Activated CD4-positive, alpha-beta T cell treated with anti-CD3 and anti-CD28 coated beads, Interleukin-2, amount 10 ng/mL, durations not matched to agents 24 days and 14 days (primary cell): Measurements from ENCODE around the gene NOCT. TPM values are rescaled to one million over a fixed set of nuclear protein-coding genes. Genes with fewer than 3 reads are reported as not detected.

ENCODE experiments used
- DNase-seq: peaks from one replicate; pipeline ENCODE4 v3.0.0; 2022
- H3K27ac Mint-ChIP-seq: one replicate; pipeline ENCODE4 v1.8.0; 2022; ENCODE audit warnings: mild to moderate bottlenecking, mixed read lengths
- H3K27me3 Mint-ChIP-seq: one replicate; pipeline ENCODE4 v1.8.0; 2022; ENCODE audit warnings: mixed read lengths
- H3K36me3 Mint-ChIP-seq: one replicate; pipeline ENCODE4 v1.8.0; 2022; ENCODE audit warnings: low read depth, mild to moderate bottlenecking, mixed read lengths
- H3K4me1 Mint-ChIP-seq: one replicate; pipeline ENCODE4 v1.8.0; 2021; ENCODE audit warnings: mixed read lengths
- H3K4me3 Mint-ChIP-seq: one replicate; pipeline ENCODE4 v1.8.0; 2022; ENCODE audit warnings: mild to moderate bottlenecking, moderate library complexity, mixed read lengths
- H3K9me3 Mint-ChIP-seq: one replicate; pipeline ENCODE4 v1.8.0; 2021; ENCODE audit warnings: mixed read lengths
- intact Hi-C: fragments of 100-400 bp; cut with micrococcal nuclease; formaldehyde crosslinking; loops from one replicate; pipeline ENCODE4 v1.15.1; 2023
- total RNA-seq: library from RNA; stranded (reverse); gene quantifications from 2 replicates; pipeline ENCODE4 v1.2.3, GENCODE V29; 2022

NOCT gene
- total RNA-seq, result 21.3 and 25.3 TPM in 2 replicates

DNA sequence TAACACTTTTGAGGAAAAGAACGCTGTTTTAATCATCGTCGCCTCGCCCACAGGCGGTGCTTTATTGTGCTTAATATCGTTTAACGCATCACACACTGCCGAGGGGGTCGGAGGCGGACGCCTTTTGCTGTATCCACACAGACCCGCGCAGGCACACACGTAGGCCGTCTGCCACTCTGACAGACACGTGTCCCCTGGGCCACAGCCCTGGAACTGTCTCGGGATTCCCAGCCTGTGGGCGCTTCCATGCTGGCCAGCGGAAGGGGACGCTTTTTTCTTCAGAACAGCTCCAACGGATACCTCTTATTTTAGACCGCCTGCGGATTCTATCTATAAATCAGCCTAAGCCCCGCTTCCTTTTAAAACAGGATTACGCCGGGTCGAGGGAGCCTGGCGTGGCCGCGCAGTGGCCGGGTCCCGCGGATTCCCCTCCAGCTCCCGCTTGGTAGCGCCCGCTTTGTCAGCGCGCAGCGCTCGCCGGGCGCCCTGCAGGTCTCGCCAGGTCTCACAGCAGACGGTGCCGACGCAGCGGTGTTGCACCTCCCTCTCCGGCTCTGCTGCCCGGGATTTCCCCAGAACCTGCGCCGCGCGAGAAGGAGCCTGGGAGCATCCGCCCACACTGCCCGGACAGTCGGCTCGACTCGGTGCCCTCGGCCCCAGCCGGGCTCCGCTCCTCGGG lies at the start of gene NOCT:
Gene NOCT, plus strand, starts transcription at position 513 of the 679 bp plus-strand sequence. CDS start 201 bp downstream, outside the sequence.
- peak within 1 kb of the TSS; percentile 96 for H3K27ac Mint-ChIP-seq
- H3K27me3 Mint-ChIP-seq, result no peaks in the 10 kb centered on the region
- intact Hi-C loops, result loop anchor here (1.0 to 10.0 kb wide), 9 partner anchors 68 to 1509 kb away; partner anchors contain the start of genes ELF2, ELMOD2, NAA15 and SLC7A11
- peaks cover 35% of the 10 kb centered on the region for H3K4me1 Mint-ChIP-seq
- H3K9me3 Mint-ChIP-seq, result peaks cover 4% of the 10 kb centered on the region
- H3K4me3 Mint-ChIP-seq, result peak within 1 kb of the TSS; percentile 93
- H3K36me3 Mint-ChIP-seq, result peaks cover 14% of the 10 kb centered on the region
- peak; percentile 97 for DNase-seq

DNA sequence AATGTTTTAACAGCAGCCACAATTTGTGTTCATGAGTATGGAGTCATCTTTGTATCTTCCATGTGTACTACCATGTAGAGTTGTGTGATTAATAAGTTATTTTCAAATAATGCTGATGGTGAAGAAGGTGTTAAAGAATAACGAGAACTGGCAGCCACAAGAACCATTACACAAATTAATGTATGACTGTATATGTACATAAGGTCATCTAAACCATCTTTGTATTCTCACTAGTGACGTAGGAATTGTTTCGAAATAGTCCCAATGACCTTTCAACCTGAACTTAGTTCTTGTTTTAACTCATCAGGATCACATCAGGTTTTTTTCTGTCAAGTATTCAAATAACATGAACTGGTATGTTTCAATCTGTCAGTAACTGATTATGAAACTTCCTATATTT lies 48.3 kb upstream of the NOCT start:
- H3K27me3 Mint-ChIP-seq, result no peaks in the 10 kb centered on the region
- DNase-seq, result no peak
- H3K4me3 Mint-ChIP-seq, result no peak overlapping the region
- no peaks in the 10 kb centered on the region for H3K36me3 Mint-ChIP-seq
- intact Hi-C loops, result no loop called here
- H3K4me1 Mint-ChIP-seq, result no peaks in the 10 kb centered on the region
- H3K9me3 Mint-ChIP-seq, result no peaks in the 10 kb centered on the region
- no peak overlapping the region for H3K27ac Mint-ChIP-seq

DNA sequence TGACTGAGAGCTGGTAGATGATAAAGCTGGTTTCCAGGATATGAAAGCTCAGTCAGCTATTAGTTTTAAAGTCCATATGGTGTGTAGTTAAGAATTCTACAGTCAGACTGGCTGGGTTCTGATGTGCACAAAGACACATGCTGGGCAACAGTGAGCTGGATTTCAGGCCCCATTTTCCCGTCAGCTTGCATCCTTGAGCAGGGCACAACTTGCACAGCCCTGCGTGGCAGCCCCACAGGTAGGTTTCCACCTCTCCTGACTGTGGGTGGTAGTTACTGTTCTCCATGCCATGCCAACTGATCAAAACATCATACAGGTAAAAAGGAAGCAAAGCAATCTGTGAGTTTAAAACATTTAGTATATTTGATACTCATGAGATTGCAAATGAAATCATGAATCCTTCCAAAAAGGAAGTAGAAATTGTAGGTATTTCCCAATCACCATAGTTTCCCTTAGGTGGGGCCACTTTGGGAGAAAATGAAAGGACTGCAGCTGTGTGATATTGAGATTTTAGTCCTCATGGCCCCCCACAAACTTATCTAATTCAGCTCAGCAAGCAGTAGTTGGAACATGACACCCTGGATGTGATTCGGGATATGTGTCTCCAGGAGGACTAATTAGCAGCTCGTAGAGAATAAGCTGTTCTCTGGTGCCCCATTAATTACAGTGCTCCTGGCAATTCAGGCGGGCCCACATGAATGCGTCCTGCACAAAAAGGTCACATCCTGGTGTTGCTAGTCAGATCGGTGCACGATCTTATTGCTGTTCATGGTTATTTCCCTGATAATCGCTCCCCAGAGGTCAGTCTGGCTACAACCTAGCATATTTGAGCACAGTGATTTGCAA lies 42.4 kb upstream of the NOCT start:
- Mint-ChIP-seq H3K9me3 (no peaks in the 10 kb centered on the region), H3K27me3 (no peaks in the 10 kb centered on the region), H3K36me3 (no peaks in the 10 kb centered on the region), H3K4me3 (no peak overlapping the region), H3K4me1 (no peaks in the 10 kb centered on the region), H3K27ac (no peak overlapping the region)
- DNase-seq, result no peak
- intact Hi-C loops, result no loop called here

DNA sequence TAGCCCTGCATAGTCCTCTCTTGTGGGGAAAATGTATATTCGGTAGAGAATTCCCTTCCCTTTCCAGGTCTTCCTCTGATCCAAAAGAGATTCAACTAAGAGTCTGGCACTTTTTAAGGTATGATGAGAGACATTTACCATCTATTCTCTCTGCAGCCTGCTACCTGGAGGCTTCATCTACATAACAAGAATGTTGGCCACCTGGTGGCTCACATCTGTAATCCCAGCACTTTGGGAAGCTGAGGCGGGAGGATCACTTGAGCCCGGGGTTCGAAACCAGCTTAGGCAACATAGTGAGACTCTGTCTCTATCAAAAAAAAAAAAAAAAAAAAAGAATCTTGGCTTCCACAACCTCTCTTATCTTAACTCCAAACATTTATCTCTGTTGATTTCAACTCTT lies 40.4 kb upstream of the NOCT start:
- no peak for DNase-seq
- H3K4me1 Mint-ChIP-seq, result no peaks in the 10 kb centered on the region
- H3K4me3 Mint-ChIP-seq, result no peak overlapping the region
- no peaks in the 10 kb centered on the region for H3K9me3 Mint-ChIP-seq
- intact Hi-C loops, result no loop called here
- H3K27ac Mint-ChIP-seq, result no peak overlapping the region
- no peaks in the 10 kb centered on the region for H3K36me3 Mint-ChIP-seq
- no peaks in the 10 kb centered on the region for H3K27me3 Mint-ChIP-seq

GRCh38 chr4:138976526-138976925 lies 39.1 kb upstream of the NOCT start:
- intact Hi-C loops, result no loop called here
- H3K9me3 Mint-ChIP-seq, result no peaks in the 10 kb centered on the region
- no peaks in the 10 kb centered on the region for H3K27me3 Mint-ChIP-seq
- no peak for DNase-seq
- H3K4me3 Mint-ChIP-seq, result no peak overlapping the region
- H3K27ac Mint-ChIP-seq, result no peak overlapping the region
- no peaks in the 10 kb centered on the region for H3K36me3 Mint-ChIP-seq
- no peaks in the 10 kb centered on the region for H3K4me1 Mint-ChIP-seq

GRCh38 chr4:138977524-138977923 lies 38.1 kb upstream of the NOCT start:
- Mint-ChIP-seq H3K27me3 (no peaks in the 10 kb centered on the region), H3K4me1 (no peaks in the 10 kb centered on the region), H3K4me3 (no peak overlapping the region), H3K36me3 (no peaks in the 10 kb centered on the region), H3K9me3 (no peaks in the 10 kb centered on the region), H3K27ac (no peak overlapping the region)
- intact Hi-C loops, result no loop called here
- no peak for DNase-seq

DNA sequence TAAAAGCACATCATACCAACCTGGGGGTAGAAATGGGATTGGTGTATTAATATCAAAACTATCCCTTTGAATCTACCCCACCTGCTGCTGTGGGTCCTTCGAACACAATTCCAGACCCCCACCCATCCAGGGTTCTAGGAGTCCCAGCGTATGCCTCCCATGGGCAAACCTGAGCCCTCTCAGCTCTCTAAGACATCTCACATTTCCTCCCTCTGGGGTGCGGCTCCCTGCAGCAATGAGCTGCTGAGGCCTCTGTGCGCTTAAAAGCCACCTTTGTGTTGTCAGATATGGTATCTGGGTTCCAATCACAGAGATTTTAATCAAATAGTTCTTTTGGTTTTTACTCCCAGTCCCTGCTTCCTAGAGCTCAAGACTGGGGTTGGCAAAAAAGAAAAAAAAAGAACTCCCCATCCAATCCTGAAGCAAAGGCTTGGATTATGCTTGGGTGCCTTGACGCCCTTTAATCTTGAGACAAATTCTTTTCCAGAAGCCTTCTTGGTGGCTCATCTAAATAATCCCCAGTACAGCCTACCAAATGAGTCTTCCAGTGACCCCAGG lies 37.5 kb upstream of the NOCT start:
- no peaks in the 10 kb centered on the region for H3K4me1 Mint-ChIP-seq
- DNase-seq, result no peak
- H3K36me3 Mint-ChIP-seq, result no peaks in the 10 kb centered on the region
- H3K27ac Mint-ChIP-seq, result no peak overlapping the region
- intact Hi-C loops, result no loop called here
- no peaks in the 10 kb centered on the region for H3K27me3 Mint-ChIP-seq
- no peak overlapping the region for H3K4me3 Mint-ChIP-seq
- H3K9me3 Mint-ChIP-seq, result no peaks in the 10 kb centered on the region

DNA sequence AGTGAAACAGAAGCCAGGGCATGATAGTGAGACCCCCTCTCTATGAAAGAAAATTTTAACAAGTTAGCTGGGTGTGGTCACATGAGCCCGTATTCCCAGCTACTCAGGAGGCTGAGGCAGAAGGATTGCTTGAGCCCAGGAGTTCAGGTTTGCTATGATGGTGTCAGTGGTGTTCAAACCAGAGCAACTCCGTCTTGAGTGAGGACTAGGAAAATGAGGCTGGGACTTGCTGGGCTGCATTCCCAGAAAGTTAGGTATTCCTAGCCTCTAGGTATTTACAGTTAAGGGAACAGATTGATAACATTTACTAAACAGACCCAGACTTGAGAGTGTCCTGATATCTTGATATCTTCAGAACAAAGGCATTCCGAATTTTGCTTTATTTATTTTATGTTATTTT lies 37.0 kb upstream of the NOCT start:
- no peaks in the 10 kb centered on the region for H3K4me1 Mint-ChIP-seq
- intact Hi-C loops, result no loop called here
- no peak overlapping the region for H3K27ac Mint-ChIP-seq
- no peak overlapping the region for H3K4me3 Mint-ChIP-seq
- no peaks in the 10 kb centered on the region for H3K36me3 Mint-ChIP-seq
- no peaks in the 10 kb centered on the region for H3K27me3 Mint-ChIP-seq
- H3K9me3 Mint-ChIP-seq, result no peaks in the 10 kb centered on the region
- DNase-seq, result no peak

DNA sequence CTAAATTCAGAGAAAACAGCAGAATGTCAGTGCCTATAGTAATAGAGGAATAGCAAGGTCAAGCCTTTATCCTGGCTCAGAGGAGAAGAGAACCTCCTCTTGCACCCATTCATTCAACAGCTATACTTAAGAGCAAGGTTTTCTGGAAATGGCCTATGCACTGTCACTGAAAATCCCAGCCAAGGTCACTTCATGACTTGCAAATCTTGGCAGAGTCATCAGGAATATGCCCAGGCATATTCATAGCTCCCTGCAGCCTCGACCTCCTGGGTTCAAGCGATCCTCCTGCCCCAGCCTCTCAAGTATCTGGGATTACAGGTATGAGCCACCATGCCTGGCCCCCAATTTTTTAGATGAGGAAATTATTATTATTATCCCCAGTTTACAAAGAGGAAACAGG lies 35.8 kb upstream of the NOCT start:
- no peaks in the 10 kb centered on the region for H3K27me3 Mint-ChIP-seq
- no peaks in the 10 kb centered on the region for H3K4me1 Mint-ChIP-seq
- no peaks in the 10 kb centered on the region for H3K36me3 Mint-ChIP-seq
- no peak overlapping the region for H3K27ac Mint-ChIP-seq
- no peaks in the 10 kb centered on the region for H3K9me3 Mint-ChIP-seq
- H3K4me3 Mint-ChIP-seq, result no peak overlapping the region
- intact Hi-C loops, result no loop called here
- no peak for DNase-seq

DNA sequence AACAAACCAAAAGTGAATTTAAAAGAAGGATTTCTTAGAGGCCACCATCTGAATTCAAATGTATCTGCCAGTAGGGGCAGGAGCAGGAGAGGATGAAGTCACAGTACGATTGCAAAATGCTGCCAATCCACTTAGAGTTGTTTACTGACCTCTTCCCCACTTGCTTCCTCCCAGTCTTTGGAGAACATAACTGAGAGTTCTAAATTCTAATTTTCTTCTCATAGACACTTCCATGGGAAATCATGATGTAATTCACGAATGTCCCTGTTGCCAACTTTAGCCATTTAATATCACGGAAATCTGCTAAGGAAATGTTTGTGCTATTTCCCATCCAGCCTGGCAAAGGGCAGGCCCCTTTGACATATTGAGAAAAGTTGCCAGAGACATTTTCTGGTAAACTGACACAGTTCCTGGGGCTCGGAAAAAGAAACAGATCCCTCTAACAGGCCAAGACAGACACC lies 33.6 kb upstream of the NOCT start:
- Mint-ChIP-seq H3K4me1 (no peaks in the 10 kb centered on the region), H3K4me3 (no peak overlapping the region), H3K27ac (no peak overlapping the region), H3K36me3 (no peaks in the 10 kb centered on the region), H3K9me3 (no peaks in the 10 kb centered on the region), H3K27me3 (no peaks in the 10 kb centered on the region)
- intact Hi-C loops, result no loop called here
- DNase-seq, result no peak

DNA sequence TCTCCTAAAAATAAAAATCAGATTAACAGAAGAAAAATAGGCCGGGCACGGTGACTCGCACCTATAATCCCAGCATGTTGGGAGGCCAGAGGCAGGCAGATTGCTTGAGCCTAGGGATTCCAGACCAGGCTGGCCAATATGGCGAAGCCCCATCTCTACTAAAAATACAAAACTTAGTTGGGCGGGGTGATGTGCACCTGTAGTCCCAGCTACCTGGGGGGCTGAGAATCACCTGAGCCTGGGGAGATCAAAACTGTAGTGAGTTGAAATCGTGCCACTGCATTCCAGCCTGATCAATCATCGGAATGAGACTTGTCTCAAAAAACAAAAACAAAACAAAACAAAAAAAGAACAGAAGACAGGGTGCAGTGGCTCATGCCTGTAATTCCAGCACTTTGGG lies 32.8 kb upstream of the NOCT start:
- H3K4me3 Mint-ChIP-seq, result no peak overlapping the region
- no peak for DNase-seq
- no peaks in the 10 kb centered on the region for H3K27me3 Mint-ChIP-seq
- H3K36me3 Mint-ChIP-seq, result no peaks in the 10 kb centered on the region
- no peaks in the 10 kb centered on the region for H3K4me1 Mint-ChIP-seq
- no peak overlapping the region for H3K27ac Mint-ChIP-seq
- H3K9me3 Mint-ChIP-seq, result no peaks in the 10 kb centered on the region
- intact Hi-C loops, result no loop called here

DNA sequence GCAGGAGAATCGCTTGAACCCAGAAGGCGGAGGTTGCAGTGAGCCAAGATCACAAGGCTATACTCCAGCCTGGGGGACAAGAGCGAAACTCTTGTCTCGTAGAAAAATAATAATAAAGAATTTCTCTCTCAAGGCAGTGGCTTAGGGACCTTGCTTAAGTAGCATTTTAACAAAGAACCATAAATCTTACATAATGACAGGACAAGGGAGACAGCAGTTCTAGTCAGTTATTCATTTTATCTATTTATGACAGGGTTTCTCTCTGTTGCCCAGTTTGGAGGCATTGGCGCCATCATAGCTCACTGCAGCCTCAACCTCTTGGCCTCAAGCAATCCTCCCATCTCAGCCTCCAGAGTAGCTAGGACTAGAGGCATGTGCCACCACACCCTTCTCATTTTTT lies 31.9 kb upstream of the NOCT start:
- Mint-ChIP-seq H3K27ac (no peak overlapping the region), H3K9me3 (no peaks in the 10 kb centered on the region)
- DNase-seq, result no peak

DNA sequence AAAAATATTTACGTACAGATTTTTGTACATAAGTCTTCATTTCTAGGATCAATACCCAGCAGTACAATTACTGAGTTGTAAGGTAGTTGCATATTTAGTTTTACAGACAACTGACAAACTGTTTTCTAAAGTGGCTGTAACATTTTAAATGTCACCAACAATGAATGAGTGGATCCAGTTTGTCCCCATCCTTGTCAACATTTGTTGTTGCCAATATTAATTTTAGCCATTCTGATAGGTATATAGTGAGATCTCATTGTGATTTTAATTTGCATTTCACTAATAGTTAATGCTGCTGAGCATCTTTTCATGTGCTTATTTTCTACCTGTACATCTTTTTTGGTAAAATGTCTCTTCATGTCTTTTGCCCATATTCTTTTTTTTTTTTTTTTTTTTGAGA lies 30.9 kb upstream of the NOCT start:
- no peaks in the 10 kb centered on the region for H3K9me3 Mint-ChIP-seq
- H3K4me1 Mint-ChIP-seq, result no peaks in the 10 kb centered on the region
- H3K36me3 Mint-ChIP-seq, result no peaks in the 10 kb centered on the region
- H3K4me3 Mint-ChIP-seq, result no peak overlapping the region
- no peak overlapping the region for H3K27ac Mint-ChIP-seq
- intact Hi-C loops, result no loop called here
- no peaks in the 10 kb centered on the region for H3K27me3 Mint-ChIP-seq
- no peak for DNase-seq

More for the DNA sequence above, 31.9 kb upstream of the NOCT start:
- Mint-ChIP-seq H3K4me1 (no peaks in the 10 kb centered on the region), H3K36me3 (no peaks in the 10 kb centered on the region), H3K27me3 (no peaks in the 10 kb centered on the region), H3K4me3 (no peak overlapping the region)
- intact Hi-C loops, result no loop called here

GRCh38 chr4:138992676-138993075 lies 22.9 kb upstream of the NOCT start:
- H3K4me3 Mint-ChIP-seq, result no peak overlapping the region
- H3K27me3 Mint-ChIP-seq, result peaks cover 9% of the 10 kb centered on the region
- no peak for DNase-seq
- no peaks in the 10 kb centered on the region for H3K9me3 Mint-ChIP-seq
- no peak overlapping the region for H3K27ac Mint-ChIP-seq
- intact Hi-C loops, result no loop called here
- no peaks in the 10 kb centered on the region for H3K36me3 Mint-ChIP-seq
- H3K4me1 Mint-ChIP-seq, result no peaks in the 10 kb centered on the region
